K562 (cell line): Measurements from ENCODE around the gene PREX1. TPM values are rescaled to one million over a fixed set of nuclear protein-coding genes. Genes with fewer than 3 reads are reported as not detected.

Source experiments
- ATAC-seq: fragments of 200-7000 bp; cut with Tn5 transposase; 3 replicates; pipeline ENCODE4 v1.9.1; 2020; ENCODE audit warnings: moderate library complexity
- BruUV-seq: library from RNA; stranded (reverse); fragments of 400-500 nt; replicated peaks from 2 replicates; lab custom pipeline; 2021; lab: Mats Ljungman, UMichigan
- CTCF ChIA-PET: fragments of 300-600 bp; formaldehyde crosslinking; extraction: SDS; loops from one replicate; lab custom pipeline; 2021; ENCODE audit warnings: low intra/inter-chr PET ratio; lab: Yijun Ruan, JAX
- POLR2A ChIA-PET: fragments of 300-600, 350-650 bp; sonication (Branson Sonifier 250); formaldehyde crosslinking; extraction: SDS; loops from one replicate; lab custom pipeline; 2021; ENCODE audit warnings: antibody characterized with exemption, inconsistent platforms; lab: Yijun Ruan, JAX
- DNase-seq, 4 experiments: peaks; one replicate each; pipeline versions ENCODE4 v3.0.0 to v3.0.0-alpha.2; 2011 to 2018; ENCODE audit warnings: low spot score in 3 of 4, mixed read lengths in 3 of 4; ENCODE audit errors: extremely low read depth in 1 of 4
- FAIRE-seq: peaks from 2 replicates; lab custom pipeline; 2011; peaks lifted over from hg19 to GRCh38; lab: Jason Lieb, UNC
- H2AFZ ChIP-seq: 2 replicates; pipeline ENCODE4 v1.6.0; 2011; ENCODE audit warnings: low read depth, low read length, control low read depth, inconsistent platforms
- H3K27ac ChIP-seq: fragments of 200-600 bp; 3 replicates; pipeline ENCODE4 v1.8.0; 2011; ENCODE audit warnings: low read depth, mild to moderate bottlenecking, control low read depth, inconsistent platforms, low read length, moderate library complexity, mixed read lengths; ENCODE audit errors: extremely low read depth
- H3K27me3 ChIP-seq, 2 experiments: fragments of 300-600 bp in 1 of 2; 2 replicates in 1 of 2; 3 replicates in 1 of 2; pipeline versions ENCODE4 v1.6.0 to v1.8.0; 2011; ENCODE audit warnings: inconsistent platforms in 2 of 2, low read length in 2 of 2, mild to moderate bottlenecking in 1 of 2, mixed read lengths in 1 of 2, moderate library complexity in 1 of 2; ENCODE audit not compliant: control insufficient read depth in 2 of 2, insufficient read depth in 2 of 2
- H3K36me3 ChIP-seq: fragments of 300-600 bp; 3 replicates; pipeline ENCODE4 v1.8.0; 2011; ENCODE audit warnings: mild to moderate bottlenecking, low read length, inconsistent platforms; ENCODE audit not compliant: control insufficient read depth, insufficient read depth
- H3K4me1 ChIP-seq, 2 experiments: fragments of 200-600 bp in 1 of 2; replicated peaks in 1 of 2; 2 replicates in 1 of 2; 3 replicates in 1 of 2; pipeline versions ENCODE4 v1.5.1 to v1.8.0; 2011; ENCODE audit warnings: inconsistent platforms in 2 of 2, low read length in 2 of 2, mild to moderate bottlenecking in 1 of 2, mixed read lengths in 1 of 2, moderate library complexity in 1 of 2; ENCODE audit not compliant: control insufficient read depth in 2 of 2, insufficient read depth in 2 of 2
- H3K4me2 ChIP-seq: 2 replicates; pipeline ENCODE4 v1.6.1; 2011; ENCODE audit warnings: low read length, control low read depth, inconsistent platforms, mixed read lengths; ENCODE audit not compliant: insufficient read depth
- H3K4me3 ChIP-seq: fragments of 200-600 bp; sonication (generic), shearing (Covaris generic); 2 replicates; pipeline ENCODE4 v1.5.1; 2016; ENCODE audit warnings: control low read depth, inconsistent platforms
- H3K79me2 ChIP-seq: fragments of 200-600 bp; 3 replicates; pipeline ENCODE4 v1.8.0; 2011; ENCODE audit warnings: low read length, inconsistent platforms; ENCODE audit not compliant: control insufficient read depth, insufficient read depth
- H3K9ac ChIP-seq, 2 experiments: 2 replicates each; pipeline versions ENCODE4 v1.6.0 to v1.6.1; 2011; ENCODE audit warnings: low read depth in 2 of 2, low read length in 2 of 2, control low read depth in 1 of 2, inconsistent platforms in 1 of 2, mild to moderate bottlenecking in 1 of 2, mixed read lengths in 1 of 2; ENCODE audit not compliant: insufficient read depth in 1 of 2
- H3K9me1 ChIP-seq: one replicate; pipeline ENCODE4 v1.6.0; 2011; ENCODE audit warnings: inconsistent platforms, mild to moderate bottlenecking, low read length, moderate library complexity; ENCODE audit not compliant: control insufficient read depth, insufficient read depth
- H3K9me3 ChIP-seq: replicated peaks from 2 replicates; pipeline ENCODE4 v1.5.1; 2011; ENCODE audit warnings: low read depth, low read length, inconsistent platforms; ENCODE audit not compliant: control insufficient read depth, insufficient read depth
- H4K20me1 ChIP-seq: replicated peaks from 2 replicates; pipeline ENCODE4 v1.6.1; 2011; ENCODE audit warnings: low read length, inconsistent platforms, mixed read lengths; ENCODE audit not compliant: control insufficient read depth, insufficient read depth
- ARHGAP35 ChIP-seq: fragments of 450-650 bp; IDR thresholded peaks from 2 replicates; pipeline ENCODE4 v1.6.1; 2018; ENCODE audit not compliant: partially characterized antibody
- CAMTA2 ChIP-seq: fragments of 250-450 bp; sonication (Bioruptor Pico); conservative IDR thresholded peaks from 2 replicates; pipeline ENCODE4 v1.5.1; 2022
- CCAR2 ChIP-seq: fragments of 200-400 bp; formaldehyde crosslinking; IDR thresholded peaks from 2 replicates; pipeline ENCODE4 v1.6.1; 2017; ENCODE audit warnings: mild to moderate bottlenecking, low read depth, low read length
- FOXP4 ChIP-seq: sonication (generic); formaldehyde crosslinking; IDR thresholded peaks from 2 replicates; pipeline ENCODE4 v1.8.0; 2022; ENCODE audit warnings: mild to moderate bottlenecking, missing genetic modification reagents, borderline replicate concordance
- RAD21 ChIP-seq, 2 experiments: fragments of 250-450 bp in 1 of 2; fragments of 450-650 bp in 1 of 2; sonication (Bioruptor Pico) in 1 of 2; formaldehyde crosslinking in 1 of 2; IDR thresholded peaks in 1 of 2; conservative IDR thresholded peaks in 1 of 2; 2 replicates each; pipeline versions ENCODE4 v1.4.0 to v1.8.0; 2020 to 2022; ENCODE audit warnings: mild to moderate bottlenecking in 2 of 2, moderate library complexity in 1 of 2
- TAF1 ChIP-seq: IDR thresholded peaks from 2 replicates; pipeline ENCODE4 v1.6.1; 2011; ENCODE audit warnings: mild to moderate bottlenecking, low read length, moderate library complexity; ENCODE audit not compliant: insufficient read depth, control insufficient read depth, severe bottlenecking; ENCODE audit errors: extremely low read depth
- USF1 ChIP-seq: sonication (generic); formaldehyde crosslinking; IDR thresholded peaks from 2 replicates; pipeline ENCODE4 v1.9.0; 2022; ENCODE audit warnings: mild to moderate bottlenecking, missing genetic modification reagents
- ZBTB33 ChIP-seq: sonication (generic); formaldehyde crosslinking; IDR thresholded peaks from 2 replicates; pipeline ENCODE4 v1.8.1; 2023; ENCODE audit warnings: mild to moderate bottlenecking, missing genetic modification reagents
- WGBS: fragments of 100-300 bp; shearing (Covaris generic); methylation state at CpG from one replicate; pipeline ENCODE4 v1.1.6; 2016; ENCODE audit warnings: low coverage, mixed read lengths; ENCODE audit not compliant: insufficient coverage; ENCODE audit errors: missing lambda C conversion rate; 5-methylcytosine and 5-hydroxymethylcytosine counted together
- in situ Hi-C: fragments of 300-500 bp; cut with MboI; formaldehyde crosslinking; loops from 4 replicates; pipeline ENCODE4 v1.15.0; 2018; ENCODE audit warnings: inconsistent platforms, mixed read lengths
- intact Hi-C: fragments of 100-400 bp; cut with micrococcal nuclease; formaldehyde crosslinking; loops from 2 replicates; pipeline ENCODE4 v1.14.2; 2022
- polyA plus RNA-seq, 8 experiments: library from polyadenylated mRNA; depleted of rRNA in 4 of 8; stranded (reverse) in 5 of 8; unstranded in 3 of 8; fragments of >200 nt; fragmentation: Nextera tagmentation in 2 of 8; fragmentation: Illumina TruSeq in 1 of 8; extraction: Ambion mirVana in 2 of 8; extraction: Trizol in 1 of 8; gene quantifications; 2 replicates each; pipeline versions ENCODE4 v1.2.1 to v1.2.3, GENCODE V29; 2011 to 2014; ENCODE audit warnings: inconsistent platforms in 1 of 8, missing spikeins in 1 of 8
- total RNA-seq, 7 experiments: library from RNA; depleted of rRNA in 6 of 7; stranded (reverse); fragments of >200 nt in 6 of 7; fragmentation: Illumina TruSeq in 2 of 7; extraction: Trizol in 2 of 7; gene quantifications; 2 replicates each; pipeline versions ENCODE4 v1.2.1 to v1.2.3, GENCODE V29; 2011 to 2021; ENCODE audit warnings: low replicate concordance in 1 of 7

The PREX1 gene
- total and polyA plus RNA-seq, 9 of the 15 experiments (the other 6 are each of a cell fraction or from before 2014, with no cell fraction given), result 0.37 to 10.4 (median 4.8) TPM

GRCh38 chr20:48827855-48828733 is at the start of gene PREX1 (continued):
- TF ChIP-seq ZBTB33 (CRISPR knock-in tag) (peak; percentile 24; the same call in 1 of the 2 replicates), CCAR2 (no peak), TAF1 (peak; percentile 30), CAMTA2 (no peak)

GRCh38 chr20:48877304-48877703 is 49.5 kb upstream of the PREX1 start:
- Histone ChIP-seq H3K27ac (no peak overlapping the region), H3K27me3 (no peaks in the 10 kb centered on the region), H3K36me3 (0 out of 3 replicates have a peak, but pooled peaks cover 3% of the 10 kb centered on the region), H3K9me1 (no peaks in the 10 kb centered on the region), H2AFZ (no peak overlapping the region), H3K9me3 (no peaks in the 10 kb centered on the region), H3K4me1 (peaks cover 3 to 18% of the 10 kb centered on the region in 2 experiments; a peak in 3 of 5 replicates), H3K4me2 (no peak overlapping the region), H3K4me3 (no peak overlapping the region), H3K9ac (no peak overlapping the region), H4K20me1 (no peaks in the 10 kb centered on the region), H3K79me2 (no peaks in the 10 kb centered on the region)
- POLR2A ChIA-PET, result interaction anchor here (0.8 to 2.3 kb wide), 4 partner anchors 10 to 19 kb away, joined by 3 to 13 read pairs (median 3); no protein-coding TSS in a partner anchor
- intact Hi-C loops (no loop called here), in situ Hi-C loops (no loop called here)
- DNase-seq (no peak), FAIRE-seq (no peak), ATAC-seq (no peak)
- 25% methylated on average over 2 of the region's 2 CpGs for WGBS
- CTCF ChIA-PET, result no interaction called here
- no TSS peak for BruUV-seq
- TF ChIP-seq RAD21 (CRISPR knock-in tag; conservative IDR thresholded peaks at IDR 0.05 in 1 of 2, IDR thresholded peaks at IDR 0.05 in 1 of 2) (0 out of 4 replicates have a peak, but pooled peaks of 1 of the 2 experiments have one; percentile 3), USF1 (CRISPR knock-in tag) (0 out of 2 replicates have a peak, but pooled peaks have one; percentile 9), FOXP4 (CRISPR knock-in tag) (no peak), ARHGAP35 (no peak)
